Testis (tissue), 2 donors: ENCODE data around the gene LILRB1.
"Not testable (repeated sequence)": the region's sequence is repeated elsewhere in the genome, so short reads cannot be mapped to it uniquely, and the experiment has no call there.

Experiments
- POLR2A ChIP-seq: fragments of 450-650 bp; IDR thresholded peaks from one replicate; pipeline ENCODE4 v1.6.1; 2017; ENCODE audit warnings: antibody characterized with exemption, mild to moderate bottlenecking, moderate library complexity
- TF ChIP-seq, protein P1 (sequence below), 3 experiments: fragments of 450-650 bp in 2 of 3; fragments of 200-600 bp in 1 of 3; sonication (generic) in 1 of 3; IDR thresholded peaks; one replicate each; pipeline ENCODE4 v1.5.1; 2016 to 2019; ENCODE audit warnings: antibody characterized with exemption in 3 of 3, mild to moderate bottlenecking in 2 of 3, moderate library complexity in 1 of 3

DNA sequence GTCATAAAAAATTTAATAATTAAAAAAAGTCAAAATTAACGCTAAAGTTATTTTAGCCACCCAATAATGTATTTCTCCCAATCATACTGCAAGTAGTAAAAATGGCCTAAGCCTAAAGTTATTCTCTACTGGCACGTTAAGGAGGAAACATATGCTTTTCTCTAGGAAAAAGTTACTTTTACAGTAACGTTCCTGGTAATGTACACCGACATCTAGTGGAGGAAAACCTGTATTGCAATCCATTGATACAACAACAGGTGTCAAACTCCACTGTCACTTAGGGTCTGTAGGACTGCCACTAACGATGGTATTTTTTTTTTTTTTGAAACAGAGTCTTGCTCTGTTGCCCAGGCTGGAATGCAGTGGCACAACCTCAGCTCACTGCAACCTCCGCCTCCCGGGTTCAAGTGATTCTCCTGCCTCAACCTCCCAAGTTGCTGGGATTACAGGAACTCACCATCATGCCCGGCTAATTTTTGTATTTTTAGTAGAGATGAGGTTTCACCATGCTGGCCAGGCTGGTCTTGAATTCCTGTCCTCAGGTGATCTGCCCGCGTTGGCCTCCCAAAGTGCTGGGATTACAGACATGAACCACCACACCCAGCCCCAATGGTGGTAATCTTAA is 46.0 kb downstream of the LILRB1 start:
- TF ChIP-seq, protein P1, sequence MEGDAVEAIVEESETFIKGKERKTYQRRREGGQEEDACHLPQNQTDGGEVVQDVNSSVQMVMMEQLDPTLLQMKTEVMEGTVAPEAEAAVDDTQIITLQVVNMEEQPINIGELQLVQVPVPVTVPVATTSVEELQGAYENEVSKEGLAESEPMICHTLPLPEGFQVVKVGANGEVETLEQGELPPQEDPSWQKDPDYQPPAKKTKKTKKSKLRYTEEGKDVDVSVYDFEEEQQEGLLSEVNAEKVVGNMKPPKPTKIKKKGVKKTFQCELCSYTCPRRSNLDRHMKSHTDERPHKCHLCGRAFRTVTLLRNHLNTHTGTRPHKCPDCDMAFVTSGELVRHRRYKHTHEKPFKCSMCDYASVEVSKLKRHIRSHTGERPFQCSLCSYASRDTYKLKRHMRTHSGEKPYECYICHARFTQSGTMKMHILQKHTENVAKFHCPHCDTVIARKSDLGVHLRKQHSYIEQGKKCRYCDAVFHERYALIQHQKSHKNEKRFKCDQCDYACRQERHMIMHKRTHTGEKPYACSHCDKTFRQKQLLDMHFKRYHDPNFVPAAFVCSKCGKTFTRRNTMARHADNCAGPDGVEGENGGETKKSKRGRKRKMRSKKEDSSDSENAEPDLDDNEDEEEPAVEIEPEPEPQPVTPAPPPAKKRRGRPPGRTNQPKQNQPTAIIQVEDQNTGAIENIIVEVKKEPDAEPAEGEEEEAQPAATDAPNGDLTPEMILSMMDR (IDR thresholded peaks at IDR 0.05), result peak; percentile 48 to 87 (median 76)
- TF ChIP-seq POLR2A, result not testable (repeated sequence)
